NCI-H82 treated with DMSO at 0.1 percent for 48 hours (cell line): ENCODE results near the gene IDH1.
A peak's percentile ranks its signal among the peaks of the same experiment; 100 is the strongest.
"Not testable (repeated sequence)": the region's sequence is repeated elsewhere in the genome, so short reads cannot be mapped to it uniquely, and the experiment has no call there.

Source experiments
- DNase-seq: peaks from one replicate; lab custom pipeline; 2025; ENCODE audit not compliant: unreplicated experiment; lab: John Stamatoyannopoulos, UW

IDH1 gene

DNA sequence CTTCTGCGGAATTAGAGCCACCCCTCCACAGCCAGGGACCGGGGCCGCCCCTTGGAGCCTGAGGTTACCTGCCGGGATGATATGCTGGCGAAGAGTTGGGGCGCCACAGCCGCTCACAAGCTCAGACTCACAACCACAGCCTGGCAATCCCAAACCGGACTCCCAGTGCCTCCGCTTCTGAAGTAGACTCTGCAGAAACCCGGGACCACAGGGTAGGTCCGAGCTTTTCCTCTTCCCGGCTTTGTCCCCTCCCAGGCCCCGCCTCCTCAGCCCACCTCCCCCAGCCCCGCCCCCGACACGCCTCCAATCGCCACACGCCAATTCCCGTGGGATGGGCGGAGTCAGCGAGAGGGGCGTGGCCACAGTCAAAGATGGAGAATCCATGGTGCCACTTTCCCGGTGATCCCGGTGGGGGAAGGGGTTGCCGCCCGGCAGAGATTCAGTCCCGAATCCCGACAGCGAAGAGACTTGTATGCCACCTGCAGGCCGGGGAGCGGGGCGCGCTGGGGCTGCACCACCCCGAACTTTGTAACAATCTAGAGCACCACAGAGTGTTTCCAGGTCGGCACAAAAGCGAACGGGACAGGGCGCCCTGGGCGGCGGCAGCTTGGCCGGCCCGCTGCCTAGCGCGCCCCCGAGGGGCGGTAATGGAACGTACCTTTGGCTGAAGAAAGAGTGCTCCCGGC lies at the start of gene IDH1:
Gene IDH1 (minus strand): TSS at position 201 of the 686 bp plus-strand sequence. CDS start 3,520 bp downstream, outside the sequence.
- peak; percentile 87 for DNase-seq

DNA sequence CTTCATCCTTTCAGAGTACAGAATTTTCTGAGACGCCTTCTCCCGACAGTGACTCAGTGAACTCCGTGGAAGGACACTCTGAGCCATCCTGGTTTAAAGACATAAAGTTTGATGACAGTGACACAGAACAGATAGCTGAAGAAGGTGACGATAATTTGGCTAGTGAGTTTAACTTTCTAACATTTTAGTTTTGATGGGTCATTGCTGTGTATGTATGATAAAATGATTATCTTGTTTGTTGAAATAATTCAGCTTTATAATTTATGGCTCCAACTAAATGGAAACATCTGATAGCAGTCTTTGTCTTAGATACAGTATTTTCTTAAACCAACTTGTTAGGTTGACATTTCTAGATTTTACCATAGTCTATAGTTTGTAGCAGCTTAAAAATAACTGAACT lies 49.3 kb upstream of the IDH1 start:
- DNase-seq = no peak

DNA sequence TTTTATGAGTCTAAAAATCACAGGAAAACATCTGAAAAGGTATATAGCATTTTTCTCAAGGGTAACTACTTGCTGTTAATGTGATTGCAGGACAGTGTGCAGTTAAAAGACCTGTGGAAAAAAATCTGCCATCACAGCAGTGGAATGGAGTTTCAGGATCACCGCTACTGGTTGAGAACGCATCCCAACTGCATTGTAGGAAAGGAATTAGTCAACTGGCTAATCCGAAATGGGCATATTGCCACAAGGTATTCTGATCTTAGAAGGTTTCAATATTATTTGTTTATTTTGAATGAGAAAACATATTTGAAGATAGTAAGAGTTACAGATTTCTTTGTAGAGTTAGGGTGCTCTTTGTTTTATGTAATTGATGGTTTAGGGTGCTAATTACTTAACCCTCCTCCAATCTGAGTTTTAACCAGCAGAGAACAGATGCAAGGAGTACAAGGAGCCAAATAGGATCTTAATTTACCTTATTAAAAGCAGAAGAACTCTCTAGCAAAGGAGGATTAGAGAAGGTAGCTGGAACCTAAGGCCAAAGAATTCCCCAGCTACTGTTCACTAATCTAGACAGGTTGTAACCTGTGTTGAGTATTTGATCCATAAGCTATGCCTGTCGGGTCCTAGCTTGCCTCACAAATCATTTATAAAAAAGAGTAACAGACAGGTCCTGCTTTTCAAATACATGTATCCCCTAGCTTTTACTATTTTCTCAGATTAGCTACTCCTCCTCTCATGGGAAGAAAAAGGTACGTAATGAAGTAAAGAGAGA lies 46.2 kb upstream of the IDH1 start:
- DNase-seq = peak; percentile 88

DNA sequence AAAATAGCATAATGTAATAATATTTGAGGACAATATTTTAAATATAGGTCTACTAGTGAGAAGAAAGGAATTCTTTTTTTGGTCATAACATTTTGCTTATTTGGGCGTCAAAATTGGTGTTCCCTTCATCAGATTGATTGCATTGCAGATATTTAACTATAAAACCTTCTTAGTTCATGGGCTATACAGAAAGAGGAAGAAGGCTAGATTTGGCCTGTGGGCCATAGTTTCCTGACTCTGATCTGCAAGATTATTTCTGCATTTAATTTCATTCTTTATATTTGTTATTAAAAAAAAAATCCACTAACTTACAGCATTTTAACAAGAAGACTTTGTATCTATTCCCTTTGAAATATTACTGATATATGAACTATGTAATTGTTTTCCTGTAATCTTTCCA lies 43.1 kb upstream of the IDH1 start:
- no peak for DNase-seq

DNA sequence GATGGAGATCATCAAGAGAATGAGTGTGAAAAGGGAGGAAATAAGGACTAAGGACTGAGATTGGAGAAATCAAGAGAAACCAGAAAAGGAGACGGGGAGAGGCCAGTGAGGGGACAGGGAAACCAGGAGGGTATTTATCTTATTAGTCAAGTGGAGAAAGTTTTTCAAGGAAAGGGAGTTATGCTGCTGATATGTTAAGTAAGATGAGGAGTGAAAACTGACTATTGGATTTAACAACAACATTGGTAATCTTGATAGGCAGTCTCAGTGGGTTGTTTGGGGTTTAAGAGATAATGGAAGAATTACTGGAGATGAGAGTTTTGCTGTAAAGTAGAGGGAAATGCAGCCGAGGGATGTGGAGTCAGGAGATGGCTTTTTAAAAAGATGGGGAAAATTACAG lies 41.7 kb upstream of the IDH1 start:
- DNase-seq = no peak

DNA sequence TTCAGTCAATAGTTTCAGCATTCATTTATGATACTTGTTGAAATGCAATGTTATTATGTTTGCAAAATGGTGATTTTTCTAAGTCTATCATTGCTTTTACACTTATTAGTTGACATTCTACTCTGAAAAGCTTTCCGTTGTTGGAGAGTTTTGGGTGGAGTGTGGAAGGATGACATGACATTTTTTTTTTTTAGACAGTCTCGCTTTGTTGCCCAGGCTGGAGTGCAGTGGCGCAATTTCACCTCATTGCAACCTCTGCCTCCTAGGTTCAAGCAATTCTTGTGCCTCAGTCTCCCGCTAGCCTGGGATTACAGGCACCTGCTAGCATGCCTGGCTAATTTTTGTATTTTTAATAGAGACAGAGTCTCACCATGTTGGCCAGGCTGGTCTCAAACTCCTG lies 41.0 kb upstream of the IDH1 start:
- DNase-seq = no peak

DNA sequence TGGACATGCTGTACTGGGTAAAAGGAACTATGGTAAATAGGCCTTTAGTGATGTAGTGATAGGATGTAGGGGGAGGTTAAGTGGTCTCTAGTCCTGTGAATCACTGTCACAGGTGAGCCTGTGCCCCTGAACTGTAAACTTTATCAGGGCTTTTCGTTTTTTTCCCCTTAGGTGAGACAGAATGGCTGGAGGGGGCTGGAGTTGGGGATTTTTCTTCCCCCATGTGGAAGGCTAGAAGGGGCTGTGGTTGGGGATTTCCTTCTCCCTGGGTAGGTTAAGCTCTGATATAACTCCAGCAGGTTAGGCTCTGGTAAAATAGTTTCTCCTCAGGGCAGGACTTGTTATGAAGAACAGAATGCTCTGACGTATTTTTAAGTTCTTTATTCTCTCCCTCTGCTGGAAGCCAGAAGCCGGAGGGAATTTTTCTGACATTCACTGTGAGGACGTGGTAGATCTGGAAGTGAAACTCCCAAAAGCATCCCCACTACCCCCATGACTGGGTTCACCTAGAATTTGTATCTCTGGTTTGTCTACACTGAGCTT lies 39.7 kb upstream of the IDH1 start:
- DNase-seq = no peak

DNA sequence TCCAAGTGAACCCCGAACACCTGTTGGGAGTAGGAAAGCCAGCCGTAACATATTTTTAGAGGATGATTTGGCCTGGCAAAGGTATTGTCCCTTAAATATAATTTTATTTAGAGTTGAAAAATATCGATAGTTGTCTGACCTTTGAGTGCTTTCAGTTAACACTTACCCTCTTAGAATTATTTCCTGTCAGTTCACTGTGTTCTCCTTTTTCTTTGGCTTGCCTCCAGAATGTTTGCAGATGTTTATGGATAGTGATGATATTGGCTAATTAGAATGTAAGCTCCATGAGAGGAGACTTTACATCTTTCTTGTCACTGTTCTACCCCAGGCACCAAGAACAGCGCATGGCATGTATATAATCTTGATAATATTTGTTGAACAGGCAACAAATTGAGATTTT lies 31.0 kb upstream of the IDH1 start:
- no peak for DNase-seq

DNA sequence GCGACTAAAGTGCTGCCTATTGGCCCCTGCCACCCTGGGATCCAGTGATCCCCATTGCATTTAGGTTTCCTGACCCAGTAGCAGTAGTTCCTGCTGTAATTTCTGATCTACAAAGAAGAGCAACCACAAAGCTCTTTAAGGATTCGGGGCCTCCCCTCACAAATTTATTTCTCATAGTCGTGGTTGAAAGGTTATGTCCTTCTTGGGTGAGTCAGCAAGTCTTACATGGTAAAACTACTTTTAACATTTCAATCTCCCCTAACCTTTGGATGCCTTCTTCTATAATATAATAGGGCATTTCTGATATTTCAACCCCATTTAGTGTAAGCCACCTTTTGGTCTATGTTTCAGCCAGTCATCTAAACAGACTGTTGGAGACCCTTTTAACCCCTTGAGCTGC lies 26.1 kb upstream of the IDH1 start:
- DNase-seq = no peak

DNA sequence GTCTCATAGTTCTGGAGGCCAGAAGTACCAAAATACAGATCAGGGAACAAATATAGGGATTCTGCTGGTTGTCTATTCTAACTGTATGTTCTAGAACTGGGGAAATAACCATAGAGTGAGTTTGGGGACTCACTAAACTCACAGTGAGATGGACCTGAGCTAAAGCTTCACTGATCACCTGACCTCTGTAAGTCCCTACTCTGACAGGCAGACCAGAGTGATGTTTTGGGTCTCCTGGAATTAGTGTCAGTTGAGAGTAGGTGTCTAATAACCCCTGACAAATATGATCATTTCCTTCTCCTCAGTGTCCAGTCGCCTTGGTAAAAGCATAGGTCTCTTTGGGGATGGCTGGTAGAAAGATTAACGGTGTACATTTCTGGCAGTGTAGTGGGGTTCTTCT lies 25.4 kb upstream of the IDH1 start:
- DNase-seq = no peak

DNA sequence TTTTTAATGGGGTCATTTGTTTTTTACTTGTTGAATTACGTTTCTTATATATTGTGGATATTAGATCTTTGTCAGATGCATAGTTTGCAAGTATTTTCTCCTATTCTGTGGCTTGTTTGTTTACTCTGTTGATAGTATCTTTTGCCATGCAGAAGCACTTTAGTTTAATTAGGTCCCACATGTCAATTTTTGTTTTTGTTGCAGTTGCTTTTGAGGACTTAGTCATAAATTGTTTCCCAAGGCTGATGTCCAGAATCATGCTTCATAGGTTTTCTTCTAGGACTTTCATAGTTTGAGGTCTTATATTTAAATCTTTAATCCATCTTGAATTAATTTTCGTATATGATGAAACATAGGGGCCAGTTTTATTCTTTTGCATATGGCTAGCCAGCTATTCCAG lies 24.4 kb upstream of the IDH1 start:
- DNase-seq = no peak

DNA sequence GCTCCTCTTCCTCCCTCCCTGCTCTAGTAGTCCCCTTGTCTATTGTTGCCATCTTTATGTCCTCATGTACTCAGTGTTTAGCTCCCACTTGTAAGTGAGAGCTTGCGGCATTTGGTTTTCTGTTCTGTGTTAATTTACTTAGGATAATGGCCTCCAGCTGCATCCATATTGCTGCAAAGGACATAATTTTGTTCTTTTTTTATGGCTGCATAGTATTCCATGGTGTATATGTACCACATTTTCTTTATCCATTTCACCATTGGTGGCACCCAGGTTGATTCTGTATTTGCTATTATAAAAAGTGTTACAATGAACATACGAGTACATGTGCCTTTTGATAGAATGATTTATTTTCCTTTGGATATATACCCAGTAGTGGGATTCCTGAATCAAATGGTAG lies 23.7 kb upstream of the IDH1 start:
- no peak for DNase-seq

DNA sequence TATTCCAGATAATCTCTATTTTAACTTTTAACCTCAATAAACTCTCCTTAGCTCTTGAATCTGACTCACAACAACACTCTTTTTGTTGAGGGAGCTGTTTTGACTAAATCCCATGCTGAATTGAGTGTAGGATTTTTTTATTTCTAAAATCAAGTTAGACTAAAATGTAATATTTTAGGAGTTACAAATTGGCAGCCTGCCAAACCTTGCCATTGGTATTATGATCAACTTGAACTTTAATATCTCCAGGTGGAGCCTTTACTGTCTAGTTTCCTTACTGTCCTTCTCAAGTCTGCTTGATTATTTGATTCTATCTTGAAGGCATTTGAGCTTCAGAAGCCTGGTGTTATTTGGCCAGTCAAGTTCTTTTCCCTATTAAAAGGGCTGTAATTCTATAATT lies 19.9 kb upstream of the IDH1 start:
- no peak for DNase-seq

DNA sequence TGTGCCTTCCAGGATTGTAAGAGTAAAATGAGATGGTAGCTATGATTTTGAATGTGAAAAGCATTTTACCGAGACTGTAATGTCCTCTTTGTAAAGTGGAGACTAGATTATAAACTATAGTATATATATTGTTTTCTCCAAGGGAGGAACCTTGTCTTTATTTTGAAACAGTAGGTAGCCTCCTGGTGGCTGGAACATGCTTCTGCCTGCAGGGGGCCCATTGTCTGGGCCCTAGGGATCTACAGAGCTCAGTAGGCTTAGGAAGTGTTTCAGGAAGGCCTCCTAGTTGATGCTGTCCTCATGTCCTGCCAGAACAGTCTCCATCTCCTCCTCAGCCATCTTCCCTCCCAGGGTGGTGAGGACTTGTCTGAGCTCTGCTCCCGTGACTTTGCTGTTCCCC lies 14.2 kb upstream of the IDH1 start:
- DNase-seq = no peak

DNA sequence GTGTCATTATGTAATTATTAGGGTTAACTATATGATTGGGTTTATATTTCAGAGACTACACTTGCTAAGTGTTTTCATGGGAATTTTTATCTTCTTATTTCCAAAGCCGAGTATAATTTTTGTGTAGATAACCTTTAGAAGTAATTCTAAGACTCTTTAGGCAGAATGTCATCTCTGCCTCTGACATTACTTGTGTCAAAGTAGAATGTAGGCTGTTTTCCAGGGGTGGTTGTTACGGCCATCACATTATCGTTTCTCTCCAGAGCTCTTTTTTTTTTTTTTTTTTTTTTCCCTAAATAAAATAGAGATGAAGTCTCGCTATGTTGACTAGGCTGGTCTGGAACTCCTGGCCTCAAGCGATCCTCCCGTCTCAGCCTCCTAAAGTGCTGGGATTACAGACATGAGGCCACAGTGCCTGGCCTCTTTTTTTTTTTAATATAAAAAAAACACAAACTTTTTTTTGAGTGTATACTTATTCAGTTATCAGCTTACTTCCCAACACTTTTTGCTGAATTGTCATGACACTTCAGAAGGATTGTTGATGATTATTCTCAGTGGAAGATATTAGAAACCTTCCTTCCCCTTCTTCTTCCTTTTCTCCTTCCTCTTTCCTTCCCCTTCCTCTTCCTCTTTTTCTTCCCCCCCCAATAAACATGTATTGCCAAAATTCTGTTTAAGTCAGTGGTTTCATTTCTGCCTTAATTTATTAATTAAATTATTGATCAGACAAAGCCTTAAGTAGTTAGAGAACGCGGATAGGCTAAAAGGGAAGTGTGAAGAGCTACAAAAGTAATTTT lies 13.5 kb upstream of the IDH1 start:
- no peak for DNase-seq

DNA sequence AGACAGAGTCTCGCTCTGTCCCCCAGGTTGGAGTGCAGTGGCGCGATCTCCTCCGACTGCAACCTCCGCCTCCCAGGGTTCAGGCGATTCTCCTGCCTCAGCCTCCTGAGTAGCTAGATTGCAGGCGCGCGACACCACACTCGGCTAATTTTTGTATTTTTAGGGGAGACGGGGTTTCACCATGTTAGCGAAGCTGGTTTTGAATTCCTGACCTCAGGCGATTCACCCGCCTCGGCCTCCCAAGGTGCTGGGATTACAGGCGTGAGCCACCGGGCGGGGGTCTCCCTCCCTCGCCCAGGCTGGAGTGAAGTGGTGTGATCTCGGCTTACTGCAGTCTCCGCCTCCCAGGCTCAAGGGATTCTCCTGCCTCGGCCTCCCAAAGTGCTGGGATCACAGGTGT lies 12.7 kb upstream of the IDH1 start:
- DNase-seq = not testable (repeated sequence)

DNA sequence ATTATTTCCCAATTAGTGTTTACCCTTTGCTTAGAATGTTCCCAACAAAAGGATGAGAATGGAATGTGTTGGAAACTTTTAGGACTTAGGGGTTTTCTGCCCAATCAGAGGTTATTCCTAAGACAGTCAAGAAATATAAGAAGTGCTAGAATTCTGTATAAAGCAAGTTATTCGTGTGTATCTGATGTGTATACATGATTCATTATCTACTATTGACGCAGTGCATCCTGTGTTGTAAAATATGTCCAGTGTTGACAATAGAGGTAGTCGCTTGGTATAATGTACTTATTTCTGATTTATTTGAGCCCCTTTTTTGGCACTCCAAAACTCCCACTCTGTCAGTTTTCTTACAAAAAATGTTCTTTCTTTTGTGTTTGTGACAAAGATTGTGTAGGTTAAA lies 12.1 kb upstream of the IDH1 start:
- no peak for DNase-seq

DNA sequence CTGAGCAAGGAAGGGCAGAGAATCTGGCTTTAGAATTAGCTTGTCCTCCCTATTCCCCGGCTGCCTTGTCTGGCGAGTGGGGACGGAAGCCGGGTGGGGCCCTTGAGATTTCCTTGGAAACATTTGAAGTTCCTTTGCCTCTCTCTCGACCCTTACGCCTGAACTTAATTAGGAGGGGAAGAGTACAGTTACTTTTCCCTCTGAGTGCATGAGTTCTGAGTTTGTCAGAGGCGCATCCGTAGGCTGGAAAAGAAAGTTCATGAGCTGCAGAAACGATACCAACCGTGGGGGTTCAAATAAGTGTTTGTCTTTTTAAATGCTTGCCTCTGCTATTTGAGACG lies 11.7 kb upstream of the IDH1 start:
- no peak for DNase-seq

DNA sequence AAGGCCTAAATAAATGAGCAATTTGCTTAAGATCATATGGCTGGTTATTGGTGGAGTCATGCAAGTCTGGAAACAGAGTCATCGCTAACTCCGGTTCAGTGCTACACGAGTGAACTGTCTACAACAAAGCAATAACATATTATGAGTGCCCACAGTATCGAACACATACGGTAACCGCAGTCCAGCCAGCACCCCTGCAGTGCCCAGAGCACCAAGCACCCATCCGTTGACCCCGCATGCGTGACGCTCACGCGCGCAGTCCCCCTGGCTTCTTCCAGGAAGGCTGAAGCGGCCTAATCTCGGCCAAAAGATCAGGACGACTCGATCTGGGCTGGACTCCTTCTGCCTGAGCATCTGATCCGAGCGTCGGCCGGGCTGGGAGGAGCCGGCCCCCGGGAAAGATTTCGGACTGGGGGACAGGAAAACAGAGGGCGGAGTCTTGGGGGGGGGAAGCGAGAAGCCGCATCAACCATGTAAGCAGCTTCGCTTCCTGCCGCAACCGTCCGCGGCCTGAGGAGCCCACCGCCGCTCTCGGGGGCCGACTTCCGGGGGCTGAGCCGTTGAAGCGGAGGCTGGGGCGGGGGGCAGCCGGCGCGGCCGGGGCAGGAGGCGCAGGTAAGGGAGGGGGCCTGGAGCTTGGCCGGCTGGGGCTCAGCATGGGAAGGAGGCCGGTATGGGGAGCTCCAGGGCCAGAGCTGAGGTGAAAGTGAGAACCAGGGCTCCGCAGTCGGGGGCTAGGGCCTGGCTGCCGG lies 11.1 kb upstream of the IDH1 start, which contains the start of gene PIKFYVE:
Gene PIKFYVE (plus strand): TSS at position 455 of the 752 bp plus-strand sequence. CDS start 5,265 bp downstream, outside the sequence.
- DNase-seq = peak; percentile 98

DNA sequence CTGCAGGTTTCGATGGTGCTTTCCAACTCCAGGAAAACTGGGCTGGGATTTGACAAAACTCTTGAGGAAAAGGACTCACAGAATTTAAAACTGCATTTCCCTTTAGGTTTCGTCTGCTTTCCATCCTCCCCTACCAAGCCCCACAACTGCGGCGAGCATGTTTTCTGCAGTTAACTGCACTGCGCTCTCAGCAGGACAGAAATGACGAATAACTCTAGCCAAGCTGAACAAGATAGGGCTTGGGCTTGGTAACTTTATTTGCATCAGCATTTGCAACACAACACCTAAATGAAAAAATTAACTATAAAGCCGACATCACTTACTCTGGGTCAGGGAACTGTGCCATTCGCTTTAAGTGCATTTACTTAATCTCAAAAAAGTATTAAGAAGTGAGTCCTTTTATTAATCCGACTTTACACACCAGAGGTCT lies 10.5 kb upstream of the IDH1 start:
- no peak for DNase-seq
